Activated CD8-positive, alpha-beta memory T cell treated with anti-CD3 and anti-CD28 coated beads, Interleukin-2, amount 10 ng/mL, durations not matched to agents 7 days and 5 days (primary cell): ENCODE measurements around the gene PAX8. TPM values are rescaled to one million over a fixed set of nuclear protein-coding genes. Genes with fewer than 3 reads are reported as not detected.
A peak's percentile ranks its signal among the peaks of the same experiment; 100 is the strongest.

Source experiments
- ATAC-seq: fragments of 150-1000 bp; cut with Tn5 transposase; one replicate; pipeline ENCODE4 v1.10.0; 2021; ENCODE audit warnings: moderate library complexity
- CTCF ChIA-PET: fragments of 350-600 bp; sonication (Branson Sonifier 250); formaldehyde crosslinking; loops from one replicate; lab custom pipeline; 2021; ENCODE audit warnings: antibody characterized with exemption; lab: Charles Lee
- DNase-seq: peaks from one replicate; pipeline ENCODE4 v3.0.0-alpha.2; 2020
- H3K27ac Mint-ChIP-seq: one replicate; pipeline ENCODE4 v1.8.0; 2021; ENCODE audit warnings: mild to moderate bottlenecking, mixed read lengths
- H3K27me3 Mint-ChIP-seq: one replicate; pipeline ENCODE4 v1.8.0; 2021; ENCODE audit warnings: mixed read lengths
- H3K36me3 Mint-ChIP-seq: one replicate; pipeline ENCODE4 v1.8.0; 2021; ENCODE audit warnings: mild to moderate bottlenecking, mixed read lengths
- H3K4me1 Mint-ChIP-seq: one replicate; pipeline ENCODE4 v1.8.0; 2021; ENCODE audit warnings: mixed read lengths
- H3K4me3 Mint-ChIP-seq: one replicate; pipeline ENCODE4 v1.8.0; 2021; ENCODE audit warnings: mild to moderate bottlenecking, moderate library complexity, mixed read lengths
- H3K9me3 Mint-ChIP-seq: one replicate; pipeline ENCODE4 v1.8.0; 2022; ENCODE audit warnings: low read depth, mixed read lengths
- total RNA-seq, 2 experiments: library from RNA; stranded (reverse); gene quantifications; one replicate each; pipeline ENCODE4 v1.2.3, GENCODE V29; 2021

The PAX8 gene
- total RNA-seq, 2 experiments from 2014 or later, result 1.6 to 2.1 TPM

DNA sequence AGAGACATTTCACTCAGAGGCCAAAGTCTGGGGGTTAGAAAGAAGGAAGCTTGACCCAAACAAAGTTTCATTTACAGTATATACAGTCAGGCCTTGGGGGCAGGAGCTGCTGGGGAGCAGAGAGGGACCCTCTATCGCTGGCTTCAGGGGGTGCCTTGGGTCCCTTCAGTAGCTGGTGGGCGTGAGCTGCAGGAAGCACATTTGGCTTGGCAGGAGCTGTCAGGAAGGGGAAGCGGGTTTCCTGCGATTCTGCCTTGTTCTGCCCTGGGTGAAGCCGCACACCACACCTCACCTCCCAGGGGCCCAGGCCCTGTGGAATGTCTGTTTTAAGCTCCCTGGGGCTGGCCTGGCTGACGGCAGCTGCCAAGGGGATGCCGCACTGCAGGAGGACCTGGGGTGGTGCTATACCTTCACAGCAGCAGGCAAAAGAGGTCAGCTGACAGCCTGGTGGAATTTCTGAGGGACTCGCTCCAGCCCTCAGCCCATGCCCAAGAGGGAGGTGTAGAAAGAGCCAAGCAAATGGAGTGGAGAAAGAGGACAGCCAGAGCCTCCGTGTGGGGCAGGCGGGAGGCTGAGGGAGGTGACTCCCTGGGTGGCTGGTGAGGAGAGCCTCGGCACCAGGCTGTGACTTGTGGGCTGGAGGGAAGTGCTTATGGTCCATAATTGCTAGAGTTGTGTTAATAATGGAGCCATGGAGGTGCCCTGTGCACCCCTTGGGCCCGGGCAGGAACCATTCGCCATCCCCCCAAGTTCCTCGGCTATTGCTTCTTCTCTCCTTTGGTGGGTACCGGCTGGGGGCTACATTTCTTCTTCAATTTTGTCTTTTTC lies 61.1 kb downstream of the PAX8 start:
- peaks cover 28% of the 10 kb centered on the region for H3K4me1 Mint-ChIP-seq
- DNase-seq, result no peak
- H3K36me3 Mint-ChIP-seq, result no peaks in the 10 kb centered on the region
- H3K4me3 Mint-ChIP-seq, result no peak overlapping the region
- peak; percentile 38 for ATAC-seq
- CTCF ChIA-PET, result interaction anchor here (1.1 to 2.3 kb wide), 7 partner anchors 13 to 137 kb away, joined by 3 to 14 read pairs (median 8); no protein-coding TSS in a partner anchor
- no peak overlapping the region for H3K27ac Mint-ChIP-seq
- peaks cover 2% of the 10 kb centered on the region for H3K27me3 Mint-ChIP-seq
- H3K9me3 Mint-ChIP-seq, result no peaks in the 10 kb centered on the region

DNA sequence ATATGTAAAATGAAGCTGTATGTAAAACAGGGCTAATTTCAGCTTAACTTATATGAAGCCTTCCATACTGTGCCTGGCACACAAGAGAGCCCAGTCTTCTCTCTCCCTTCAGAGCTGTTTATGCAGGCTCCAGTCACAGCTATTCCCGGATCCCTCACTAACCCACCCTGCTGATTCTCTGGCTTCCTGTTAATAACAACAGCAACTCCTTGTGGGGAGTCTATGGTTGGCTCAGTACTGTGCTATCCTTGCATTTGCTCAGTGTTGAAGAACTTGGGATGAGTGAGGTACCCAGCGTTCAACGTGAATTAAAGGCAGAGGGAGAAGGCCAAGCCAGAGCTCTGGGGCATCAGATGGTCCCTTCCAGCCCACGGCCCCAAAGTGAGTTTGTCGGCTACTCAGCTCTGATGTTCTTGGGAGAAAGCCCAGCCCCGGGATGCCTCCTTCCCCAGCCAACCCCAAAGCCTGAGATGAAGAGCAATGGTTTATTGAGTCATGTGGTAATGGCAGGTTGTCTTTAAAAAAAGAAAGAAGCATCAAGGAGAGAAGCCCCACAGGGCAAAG lies 61.7 kb downstream of the PAX8 start:
- ATAC-seq, result no peak
- Mint-ChIP-seq H3K27ac (no peak overlapping the region), H3K9me3 (no peaks in the 10 kb centered on the region), H3K36me3 (no peaks in the 10 kb centered on the region), H3K4me3 (no peak overlapping the region), H3K4me1 (peaks cover 28% of the 10 kb centered on the region), H3K27me3 (peaks cover 2% of the 10 kb centered on the region)
- CTCF ChIA-PET, result interaction anchor here (1.1 to 2.3 kb wide), 8 partner anchors 13 to 137 kb away, joined by 3 to 14 read pairs (median 6); no protein-coding TSS in a partner anchor
- DNase-seq, result no peak

DNA sequence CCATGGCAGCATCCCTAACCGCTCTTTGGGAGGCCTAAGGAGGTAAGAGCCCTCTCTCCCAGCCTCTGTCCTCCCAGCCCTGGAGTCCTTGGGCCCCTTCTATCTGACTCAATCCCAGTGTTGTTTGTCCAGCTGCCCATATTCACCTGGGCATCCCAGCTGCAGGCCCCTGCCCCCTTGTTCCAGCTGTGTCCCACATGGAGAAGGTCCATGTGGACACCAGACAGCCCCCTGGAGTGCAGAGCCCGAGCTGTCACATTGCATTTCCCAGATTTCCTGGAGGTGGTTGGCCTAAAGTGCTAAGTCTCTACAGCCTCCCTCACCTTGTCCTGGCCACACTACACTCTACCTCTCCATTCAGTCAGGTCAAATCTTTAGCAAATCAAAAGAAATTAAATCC lies 62.4 kb downstream of the PAX8 start:
- no peak for ATAC-seq
- no peaks in the 10 kb centered on the region for H3K36me3 Mint-ChIP-seq
- CTCF ChIA-PET, result interaction anchor here (1.1 to 2.3 kb wide), 5 partner anchors 12 to 136 kb away, joined by 3 to 14 read pairs (median 8); no protein-coding TSS in a partner anchor

DNA sequence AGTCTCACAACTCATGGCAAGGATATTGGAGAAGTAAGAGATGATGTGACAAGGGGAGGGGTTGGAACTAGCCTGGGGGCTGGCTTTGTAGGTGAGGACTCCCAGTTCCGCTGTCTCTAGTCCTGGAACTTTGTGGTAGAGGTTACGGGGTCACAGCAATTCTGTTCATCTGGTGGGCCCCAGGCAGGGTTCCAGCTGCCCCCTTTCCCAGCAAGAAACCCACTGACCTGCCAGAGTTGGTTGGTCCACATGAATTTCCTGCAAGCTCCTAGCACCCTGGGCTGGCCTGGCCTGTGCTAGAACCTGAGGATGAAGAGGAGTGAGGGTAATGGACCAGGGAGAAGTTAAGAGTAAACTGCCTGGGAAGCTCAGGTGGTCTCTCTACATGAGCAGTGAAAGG lies 63.7 kb downstream of the PAX8 start:
- H3K27ac Mint-ChIP-seq, result no peak overlapping the region
- H3K36me3 Mint-ChIP-seq, result no peaks in the 10 kb centered on the region
- ATAC-seq (no peak), DNase-seq (no peak)
- H3K4me3 Mint-ChIP-seq, result no peak overlapping the region
- H3K9me3 Mint-ChIP-seq, result no peaks in the 10 kb centered on the region
- CTCF ChIA-PET, result no interaction called here
- no peaks in the 10 kb centered on the region for H3K27me3 Mint-ChIP-seq
- peaks cover 28% of the 10 kb centered on the region for H3K4me1 Mint-ChIP-seq

More for the DNA sequence above, 62.4 kb downstream of the PAX8 start:
- Mint-ChIP-seq H3K27ac (no peak overlapping the region), H3K4me1 (peaks cover 28% of the 10 kb centered on the region), H3K4me3 (no peak overlapping the region), H3K9me3 (no peaks in the 10 kb centered on the region), H3K27me3 (no peaks in the 10 kb centered on the region)
- no peak for DNase-seq

DNA sequence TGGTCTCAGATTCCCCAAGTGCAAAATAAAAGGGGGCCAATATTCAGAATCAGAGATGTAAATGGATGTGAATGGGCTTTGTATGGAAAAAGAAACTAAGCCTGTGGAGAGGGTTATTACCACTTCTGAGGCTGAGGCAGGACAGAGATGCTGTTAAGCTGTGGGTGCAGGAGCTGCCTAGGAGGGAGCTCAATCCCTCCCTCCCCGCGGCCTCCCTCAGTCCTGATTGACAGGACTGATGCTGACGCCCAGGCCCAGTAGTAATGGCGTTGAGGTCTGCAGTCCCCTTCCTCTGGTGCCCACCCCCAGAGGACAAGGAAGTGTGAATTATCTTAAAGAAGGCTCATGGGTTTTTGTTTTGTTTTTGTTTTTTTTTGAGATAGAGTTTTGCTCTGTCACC lies 64.6 kb downstream of the PAX8 start:
- ATAC-seq, result peak; percentile 34
- H3K4me3 Mint-ChIP-seq, result no peak overlapping the region
- H3K9me3 Mint-ChIP-seq, result no peaks in the 10 kb centered on the region
- H3K27me3 Mint-ChIP-seq, result no peaks in the 10 kb centered on the region
- no peak overlapping the region for H3K27ac Mint-ChIP-seq
- no peak for DNase-seq
- no peaks in the 10 kb centered on the region for H3K36me3 Mint-ChIP-seq
- CTCF ChIA-PET, result interaction anchor here (1.6 kb wide), 1 partner anchor 10 kb away, joined by 5 read pairs; no protein-coding TSS in a partner anchor
- H3K4me1 Mint-ChIP-seq, result peaks cover 28% of the 10 kb centered on the region

DNA sequence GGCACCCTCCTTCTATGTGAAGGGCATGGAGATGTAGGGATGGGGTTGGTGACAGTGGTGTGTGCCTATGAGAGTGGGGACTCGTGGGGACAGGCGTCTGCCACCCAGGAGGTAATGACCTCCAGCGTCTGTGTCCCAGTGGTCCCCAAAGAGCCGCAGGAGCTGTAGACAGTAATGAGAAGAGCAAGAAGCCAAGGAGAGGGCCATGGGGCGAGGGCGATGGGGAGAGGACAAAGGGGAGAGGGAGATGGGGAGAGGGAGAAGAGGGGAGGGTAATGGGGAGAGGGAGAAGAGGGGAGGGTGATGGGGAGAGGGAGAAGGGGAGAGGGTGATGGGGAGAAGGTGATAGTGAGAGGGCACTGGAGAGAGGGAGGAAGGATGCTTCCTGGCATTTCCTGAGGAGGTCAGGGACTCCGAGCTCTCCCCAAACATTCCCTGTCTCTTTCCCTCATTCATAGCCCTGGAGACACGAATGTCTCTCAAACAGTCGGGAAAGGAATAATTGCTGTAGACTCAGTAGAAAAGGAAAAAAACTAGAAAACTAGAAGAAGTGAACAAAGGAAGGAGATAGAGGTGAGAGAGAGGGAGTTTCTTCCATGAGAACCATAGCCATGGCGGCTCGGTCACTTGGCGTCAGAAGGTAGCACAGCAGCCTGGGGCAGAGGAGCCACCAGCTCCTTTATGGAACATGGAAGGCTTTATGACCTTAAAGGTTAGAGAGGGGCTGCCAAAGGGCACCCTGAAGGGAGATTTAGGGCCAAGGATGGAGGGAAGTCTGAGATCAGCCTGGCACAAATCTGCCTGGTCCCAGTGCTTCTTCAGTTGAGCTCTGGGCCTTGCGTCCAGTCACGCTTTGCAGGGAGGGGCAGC lies 65.4 kb downstream of the PAX8 start:
- DNase-seq (no peak), ATAC-seq (no peak)
- H3K4me1 Mint-ChIP-seq, result peaks cover 24% of the 10 kb centered on the region
- H3K9me3 Mint-ChIP-seq, result no peaks in the 10 kb centered on the region
- CTCF ChIA-PET, result interaction anchor here (1.6 to 3.1 kb wide), 4 partner anchors 9 to 133 kb away, joined by 3 to 9 read pairs (median 6); no protein-coding TSS in a partner anchor
- H3K36me3 Mint-ChIP-seq, result no peaks in the 10 kb centered on the region
- no peak overlapping the region for H3K27ac Mint-ChIP-seq
- H3K27me3 Mint-ChIP-seq, result no peaks in the 10 kb centered on the region
- H3K4me3 Mint-ChIP-seq, result no peak overlapping the region

DNA sequence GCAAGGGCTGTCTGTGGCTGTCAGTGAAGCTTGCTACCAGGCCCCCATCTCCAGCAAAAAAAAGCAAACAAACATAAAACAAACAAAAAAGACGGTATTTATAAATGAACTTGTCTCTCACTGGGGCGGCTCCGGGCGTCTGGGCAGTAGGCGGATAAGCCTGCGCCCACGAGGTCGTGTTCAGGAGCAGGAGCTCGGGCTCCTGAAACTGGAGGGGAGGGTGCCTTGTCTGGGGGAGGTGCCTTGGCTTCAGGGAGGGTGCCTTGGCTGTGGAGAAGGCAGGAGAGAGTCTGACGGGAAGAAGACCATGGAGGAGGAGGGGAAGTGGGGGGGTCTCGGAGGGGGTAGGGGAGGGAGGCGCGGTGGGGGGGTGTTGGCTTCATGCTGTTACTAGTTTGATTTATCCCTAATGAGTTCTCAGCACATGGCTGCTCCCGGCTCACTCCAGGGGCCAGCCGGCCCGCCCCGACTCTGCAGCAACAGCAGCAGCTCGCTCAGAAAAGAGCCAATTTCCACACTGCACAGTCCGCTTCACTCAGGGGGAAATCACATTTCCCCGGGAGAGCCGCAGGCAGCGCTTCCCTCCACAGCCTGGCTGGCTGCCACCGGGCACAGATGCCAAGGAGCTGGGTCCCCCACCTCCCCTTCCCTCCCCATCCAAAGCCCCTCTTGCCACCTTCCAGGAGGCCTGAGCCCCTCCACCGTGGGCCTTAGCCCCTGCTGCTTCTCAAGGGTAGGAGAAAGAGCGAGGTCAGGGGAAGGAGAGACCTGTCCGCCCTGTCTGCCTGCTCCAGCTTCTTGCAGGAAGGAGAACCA lies 66.3 kb downstream of the PAX8 start:
- Mint-ChIP-seq H3K4me1 (peaks cover 15% of the 10 kb centered on the region), H3K36me3 (no peaks in the 10 kb centered on the region), H3K4me3 (no peak overlapping the region), H3K27me3 (no peaks in the 10 kb centered on the region), H3K9me3 (no peaks in the 10 kb centered on the region), H3K27ac (no peak overlapping the region)
- CTCF ChIA-PET, result interaction anchor here (1.2 to 3.1 kb wide), 5 partner anchors 8 to 132 kb away, joined by 3 to 9 read pairs (median 3); no protein-coding TSS in a partner anchor
- DNase-seq (no peak), ATAC-seq (no peak)

DNA sequence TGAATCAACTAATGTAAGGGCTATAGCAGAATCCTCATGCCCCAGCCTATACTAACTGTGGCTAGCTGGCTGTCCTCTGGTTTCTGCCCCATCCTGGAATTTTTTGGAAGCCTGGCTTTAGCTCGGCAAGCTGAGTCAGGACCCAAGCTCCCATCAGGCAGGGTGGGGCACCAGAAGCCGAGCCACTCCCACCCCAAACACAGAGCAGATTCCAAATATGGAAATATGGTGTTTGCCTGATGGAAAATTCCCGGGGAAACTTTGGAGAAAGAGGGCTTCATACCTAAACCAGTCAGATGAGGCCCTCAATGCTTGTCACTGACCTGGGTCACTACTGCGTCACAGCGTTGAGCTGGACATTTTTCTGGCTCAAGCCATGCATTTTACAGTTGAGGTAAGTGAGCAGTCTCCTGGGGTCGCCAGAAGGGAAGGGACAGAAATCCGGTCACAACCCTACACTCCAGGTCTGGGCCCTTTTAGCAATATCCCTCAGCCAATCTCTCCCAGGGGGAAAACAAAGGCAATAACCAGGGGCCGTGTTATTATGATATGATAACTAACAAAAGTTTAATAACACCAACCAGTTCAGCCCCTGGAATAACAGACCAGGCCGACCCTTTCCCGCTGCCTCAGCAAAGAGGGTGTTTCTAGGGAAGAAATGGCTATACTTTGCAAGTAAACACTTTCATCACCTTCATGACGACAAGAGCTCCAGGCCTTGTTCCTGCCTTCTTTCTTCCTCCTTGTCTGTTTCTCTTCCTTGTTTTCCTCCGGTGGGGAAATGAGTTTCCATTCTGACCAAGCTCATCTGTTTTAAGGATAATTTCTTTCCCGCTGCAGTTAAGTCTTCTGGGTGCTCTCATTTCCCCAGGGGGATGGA lies 67.3 kb downstream of the PAX8 start:
- CTCF ChIA-PET, result interaction anchor here (0.9 to 3.1 kb wide), 6 partner anchors 8 to 131 kb away, joined by 3 to 9 read pairs (median 3); no protein-coding TSS in a partner anchor
- DNase-seq (no peak), ATAC-seq (no peak)
- no peak overlapping the region for H3K27ac Mint-ChIP-seq
- no peaks in the 10 kb centered on the region for H3K36me3 Mint-ChIP-seq
- no peaks in the 10 kb centered on the region for H3K27me3 Mint-ChIP-seq
- no peaks in the 10 kb centered on the region for H3K9me3 Mint-ChIP-seq
- peaks cover 10% of the 10 kb centered on the region for H3K4me1 Mint-ChIP-seq
- H3K4me3 Mint-ChIP-seq, result no peak overlapping the region

DNA sequence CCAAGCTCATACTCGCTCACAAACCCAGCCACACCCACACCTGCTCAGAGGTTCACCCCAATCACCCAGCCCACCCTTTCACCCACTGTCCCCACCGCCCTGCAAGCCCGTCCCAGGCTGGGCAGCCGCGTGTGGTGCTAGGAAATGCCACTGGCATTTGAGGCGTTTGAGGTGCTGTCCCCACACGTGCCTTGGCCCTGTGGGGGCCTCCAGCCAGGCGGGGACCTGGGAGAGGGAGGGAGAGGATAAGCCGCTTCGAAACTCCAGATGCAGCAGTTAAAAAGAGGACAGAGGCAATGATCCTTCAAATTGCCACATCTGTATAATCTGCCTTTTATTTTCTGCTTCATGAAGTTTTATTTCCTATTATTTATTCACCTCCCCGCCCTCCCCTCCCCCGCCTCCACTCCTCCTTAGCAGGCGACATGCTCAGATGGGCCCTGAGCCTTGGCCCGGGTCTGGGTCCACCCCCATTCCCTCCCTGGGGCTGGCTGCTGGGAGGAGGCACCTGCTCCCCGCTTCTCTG lies 69.0 kb downstream of the PAX8 start:
- H3K4me3 Mint-ChIP-seq, result no peak overlapping the region
- H3K9me3 Mint-ChIP-seq, result no peaks in the 10 kb centered on the region
- no peak overlapping the region for H3K27ac Mint-ChIP-seq
- no peaks in the 10 kb centered on the region for H3K27me3 Mint-ChIP-seq
- DNase-seq, result no peak
- ATAC-seq, result no peak
- H3K36me3 Mint-ChIP-seq, result no peaks in the 10 kb centered on the region
- H3K4me1 Mint-ChIP-seq, result peaks cover 8% of the 10 kb centered on the region
- CTCF ChIA-PET, result interaction anchor here (1.1 kb wide), 1 partner anchor 39 kb away, joined by 3 read pairs; no protein-coding TSS in a partner anchor

DNA sequence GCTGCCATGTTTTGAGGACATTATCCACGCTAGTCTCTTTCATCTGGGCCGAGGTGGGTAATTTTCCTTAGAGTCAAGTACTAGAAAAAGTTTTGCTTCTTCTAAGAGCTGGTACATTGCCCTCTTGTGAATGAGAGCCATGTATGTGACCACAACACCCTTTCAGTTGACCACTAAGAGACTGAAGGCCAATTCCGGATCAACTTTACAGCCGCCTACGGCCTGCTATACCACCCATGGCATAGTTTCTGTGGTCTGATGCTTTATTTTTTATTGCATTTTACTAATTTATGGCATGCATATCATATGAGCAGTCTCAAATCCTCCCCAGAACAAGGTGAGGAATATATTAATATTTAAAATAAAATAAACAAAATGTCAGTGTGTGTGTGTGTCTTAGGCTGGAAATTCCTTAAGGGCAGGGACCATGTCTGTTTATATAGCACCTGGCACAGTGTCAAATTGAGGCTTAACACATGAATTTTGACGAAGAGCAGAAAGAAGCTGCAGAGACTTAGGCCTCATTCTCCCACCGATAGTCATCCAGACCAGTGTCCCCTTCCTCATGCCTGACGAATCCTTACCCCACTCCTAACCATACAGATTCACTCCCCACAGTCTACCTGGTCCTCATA lies 69.6 kb downstream of the PAX8 start:
- CTCF ChIA-PET, result interaction anchor here (1.1 kb wide), 1 partner anchor 39 kb away, joined by 3 read pairs; no protein-coding TSS in a partner anchor
- DNase-seq (no peak), ATAC-seq (no peak)
- H3K27me3 Mint-ChIP-seq, result no peaks in the 10 kb centered on the region
- H3K4me3 Mint-ChIP-seq, result no peak overlapping the region
- no peaks in the 10 kb centered on the region for H3K9me3 Mint-ChIP-seq
- H3K27ac Mint-ChIP-seq, result no peak overlapping the region
- H3K4me1 Mint-ChIP-seq, result peaks cover 4% of the 10 kb centered on the region
- no peaks in the 10 kb centered on the region for H3K36me3 Mint-ChIP-seq

DNA sequence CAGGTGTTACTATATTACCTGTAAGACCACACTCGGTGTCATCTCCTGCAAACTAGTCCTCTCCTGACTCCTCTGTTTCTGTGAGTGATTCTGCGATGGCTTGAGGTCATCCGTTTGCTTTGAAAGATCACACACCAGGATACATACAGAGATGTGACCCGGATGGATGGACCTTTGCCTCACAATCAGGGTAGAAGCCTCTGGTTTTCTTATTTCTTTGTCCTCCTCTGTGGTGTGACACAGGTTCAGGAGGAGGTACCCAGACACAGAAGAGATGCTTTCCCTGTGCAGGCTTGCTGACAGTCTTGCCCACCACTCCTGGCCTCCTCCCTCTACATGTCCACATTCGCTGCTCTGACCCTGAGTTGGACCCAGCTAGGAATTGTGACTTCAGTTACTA lies 70.3 kb downstream of the PAX8 start:
- peaks cover 5% of the 10 kb centered on the region for H3K4me1 Mint-ChIP-seq
- ATAC-seq, result no peak
- H3K27me3 Mint-ChIP-seq, result no peaks in the 10 kb centered on the region
- H3K36me3 Mint-ChIP-seq, result peaks cover 2% of the 10 kb centered on the region
- H3K9me3 Mint-ChIP-seq, result no peaks in the 10 kb centered on the region
- DNase-seq, result no peak
- CTCF ChIA-PET, result no interaction called here
- H3K27ac Mint-ChIP-seq, result no peak overlapping the region
- H3K4me3 Mint-ChIP-seq, result no peak overlapping the region
